ENCODE measurements around the gene CDH24. TPM values are rescaled to one million over a fixed set of nuclear protein-coding genes. Genes with fewer than 3 reads are reported as not detected.

CDH24 gene
- total and polyA plus RNA-seq, 2 donors, result 2.8 to 7.0 TPM

- Histone ChIP-seq H3K27ac (ENCODE audit: low read depth in 1 of 2, low read length in 1 of 2) (no peak overlapping the region), H3K27me3 (ENCODE audit: control insufficient read depth in 2 of 2, insufficient read depth in 1 of 2, low read length in 1 of 2) (peaks cover 0 to 11% of the 10 kb centered on the region in 2 donors), H3K4me1 (ENCODE audit: control insufficient read depth in 2 of 2, insufficient read depth in 2 of 2, low read length in 2 of 2) (peaks cover 4 to 14% of the 10 kb centered on the region in 2 donors), H3K9me3 (ENCODE audit: control insufficient read depth in 2 of 2, insufficient read depth in 1 of 2, low read length in 1 of 2) (peaks cover 0 to 4% of the 10 kb centered on the region in 2 donors), H3K4me3 (ENCODE audit: low read length in 2 of 2) (no peak overlapping the region), H3K36me3 (ENCODE audit: control insufficient read depth in 2 of 2, insufficient read depth in 2 of 2, low read length in 1 of 2) (peaks cover 4 to 29% of the 10 kb centered on the region in 2 donors)
- DNase-seq (ENCODE audit: low read depth in 6 of 9, low spot score in 9 of 9), result no peak
- WGBS, result 94% methylated on average over 5 of the region's 5 CpGs
These were observed 5.9 kb downstream of the CDH24 start for GRCh38 chr14:23051141-23052057.

DNA sequence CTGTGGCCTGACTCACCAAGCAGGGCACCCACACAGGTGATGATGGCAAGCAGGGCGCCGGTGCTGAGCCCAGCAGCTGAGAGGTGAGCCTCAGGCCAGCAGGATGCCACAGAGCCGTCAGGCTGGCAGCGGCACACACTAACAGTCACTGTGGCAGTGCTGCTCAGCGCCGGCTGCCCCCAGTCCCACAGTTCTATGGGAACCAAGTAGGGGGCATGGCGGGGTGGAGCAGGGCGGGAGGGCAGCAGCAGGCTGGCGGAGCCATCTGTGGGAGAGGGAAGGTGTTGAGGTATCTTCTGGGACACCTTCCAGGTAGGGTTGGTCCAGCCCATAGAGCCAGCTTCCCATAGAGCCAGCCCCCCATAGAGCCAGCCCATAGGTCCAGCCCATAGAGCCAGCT lies 8.3 kb downstream of the CDH24 start:
- no peak for DNase-seq (ENCODE audit: low read depth in 6 of 9, low spot score in 9 of 9)
- Histone ChIP-seq H3K4me1 (ENCODE audit: control insufficient read depth in 2 of 2, insufficient read depth in 2 of 2, low read length in 2 of 2) (peaks cover 0 to 5% of the 10 kb centered on the region in 2 donors), H3K27ac (ENCODE audit: low read depth in 1 of 2, low read length in 1 of 2) (no peak overlapping the region), H3K27me3 (ENCODE audit: control insufficient read depth in 2 of 2, insufficient read depth in 1 of 2, low read length in 1 of 2) (peaks cover 0 to 10% of the 10 kb centered on the region in 2 donors), H3K4me3 (ENCODE audit: low read length in 2 of 2) (no peak overlapping the region), H3K9me3 (ENCODE audit: control insufficient read depth in 2 of 2, insufficient read depth in 1 of 2, low read length in 1 of 2) (peaks cover 0 to 4% of the 10 kb centered on the region in 2 donors), H3K36me3 (ENCODE audit: control insufficient read depth in 2 of 2, insufficient read depth in 2 of 2, low read length in 1 of 2) (peaks cover 4 to 21% of the 10 kb centered on the region in 2 donors)
- 97% methylated on average over 9 of the region's 9 CpGs for WGBS

- peaks cover 0 to 4% of the 10 kb centered on the region in 2 donors for H3K9me3 ChIP-seq (ENCODE audit: control insufficient read depth in 2 of 2, insufficient read depth in 1 of 2, low read length in 1 of 2)
- WGBS, result 78% methylated on average over 85 of the region's 85 CpGs
- peak overlapping the region in 1 of 2 donors; percentile 32 for H3K27ac ChIP-seq (ENCODE audit: low read depth in 1 of 2, low read length in 1 of 2)
- peaks cover 0 to 10% of the 10 kb centered on the region in 2 donors for H3K27me3 ChIP-seq (ENCODE audit: control insufficient read depth in 2 of 2, insufficient read depth in 1 of 2, low read length in 1 of 2)
- no peak for DNase-seq (ENCODE audit: low read depth in 6 of 9, low spot score in 9 of 9)
- peaks cover 0 to 5% of the 10 kb centered on the region in 2 donors for H3K4me1 ChIP-seq (ENCODE audit: control insufficient read depth in 2 of 2, insufficient read depth in 2 of 2, low read length in 2 of 2)
- no peak overlapping the region for H3K4me3 ChIP-seq (ENCODE audit: low read length in 2 of 2)
- H3K36me3 ChIP-seq (ENCODE audit: control insufficient read depth in 2 of 2, insufficient read depth in 2 of 2, low read length in 1 of 2), result peaks cover 4 to 14% of the 10 kb centered on the region in 2 donors
These were observed 9.3 kb downstream of the CDH24 start for GRCh38 chr14:23047751-23048693.

- H3K4me3 ChIP-seq (ENCODE audit: low read length in 2 of 2), result no peak overlapping the region
- peaks cover 4 to 13% of the 10 kb centered on the region in 2 donors for H3K36me3 ChIP-seq (ENCODE audit: control insufficient read depth in 2 of 2, insufficient read depth in 2 of 2, low read length in 1 of 2)
- H3K9me3 ChIP-seq (ENCODE audit: control insufficient read depth in 2 of 2, insufficient read depth in 1 of 2, low read length in 1 of 2), result peaks cover 0 to 4% of the 10 kb centered on the region in 2 donors
- WGBS, result 90% methylated on average over 6 of the region's 6 CpGs
- peaks cover 0 to 4% of the 10 kb centered on the region in 2 donors for H3K4me1 ChIP-seq (ENCODE audit: control insufficient read depth in 2 of 2, insufficient read depth in 2 of 2, low read length in 2 of 2)
- peaks cover 0 to 10% of the 10 kb centered on the region in 2 donors for H3K27me3 ChIP-seq (ENCODE audit: control insufficient read depth in 2 of 2, insufficient read depth in 1 of 2, low read length in 1 of 2)
- peak overlapping the region in 1 of 2 donors; percentile 32 for H3K27ac ChIP-seq (ENCODE audit: low read depth in 1 of 2, low read length in 1 of 2)
- DNase-seq (ENCODE audit: low read depth in 6 of 9, low spot score in 9 of 9), result no peak
These were observed 10.2 kb downstream of the CDH24 start for GRCh38 chr14:23047034-23047634.

GRCh38 chr14:23045419-23046357 lies 11.6 kb downstream of the CDH24 start:
- DNase-seq (ENCODE audit: low read depth in 6 of 9, low spot score in 9 of 9), result no peak
- H3K4me1 ChIP-seq (ENCODE audit: control insufficient read depth in 2 of 2, insufficient read depth in 2 of 2, low read length in 2 of 2), result no peaks in the 10 kb centered on the region
- WGBS, result 93% methylated on average over 13 of the region's 13 CpGs
- no peak overlapping the region for H3K27ac ChIP-seq (ENCODE audit: low read depth in 1 of 2, low read length in 1 of 2)
- peak overlapping the region in 1 of 2 donors; percentile 35 for H3K4me3 ChIP-seq (ENCODE audit: low read length in 2 of 2)
- peaks cover 4 to 11% of the 10 kb centered on the region in 2 donors for H3K36me3 ChIP-seq (ENCODE audit: control insufficient read depth in 2 of 2, insufficient read depth in 2 of 2, low read length in 1 of 2)
- peaks cover 0 to 10% of the 10 kb centered on the region in 2 donors for H3K27me3 ChIP-seq (ENCODE audit: control insufficient read depth in 2 of 2, insufficient read depth in 1 of 2, low read length in 1 of 2)
- peaks cover 0 to 4% of the 10 kb centered on the region in 2 donors for H3K9me3 ChIP-seq (ENCODE audit: control insufficient read depth in 2 of 2, insufficient read depth in 1 of 2, low read length in 1 of 2)

- WGBS, result 93% methylated on average over 8 of the region's 8 CpGs
- Histone ChIP-seq H3K4me1 (ENCODE audit: control insufficient read depth in 2 of 2, insufficient read depth in 2 of 2, low read length in 2 of 2) (no peaks in the 10 kb centered on the region), H3K36me3 (ENCODE audit: control insufficient read depth in 2 of 2, insufficient read depth in 2 of 2, low read length in 1 of 2) (peaks cover 4 to 11% of the 10 kb centered on the region in 2 donors), H3K9me3 (ENCODE audit: control insufficient read depth in 2 of 2, insufficient read depth in 1 of 2, low read length in 1 of 2) (peaks cover 0 to 4% of the 10 kb centered on the region in 2 donors), H3K27ac (ENCODE audit: low read depth in 1 of 2, low read length in 1 of 2) (no peak overlapping the region), H3K27me3 (ENCODE audit: control insufficient read depth in 2 of 2, insufficient read depth in 1 of 2, low read length in 1 of 2) (peaks cover 0 to 10% of the 10 kb centered on the region in 2 donors), H3K4me3 (ENCODE audit: low read length in 2 of 2) (peak overlapping the region in 1 of 2 donors; percentile 35)
- DNase-seq (ENCODE audit: low read depth in 6 of 9, low spot score in 9 of 9), result no peak
These were observed 12.5 kb downstream of the CDH24 start for GRCh38 chr14:23044840-23045239.

DNA sequence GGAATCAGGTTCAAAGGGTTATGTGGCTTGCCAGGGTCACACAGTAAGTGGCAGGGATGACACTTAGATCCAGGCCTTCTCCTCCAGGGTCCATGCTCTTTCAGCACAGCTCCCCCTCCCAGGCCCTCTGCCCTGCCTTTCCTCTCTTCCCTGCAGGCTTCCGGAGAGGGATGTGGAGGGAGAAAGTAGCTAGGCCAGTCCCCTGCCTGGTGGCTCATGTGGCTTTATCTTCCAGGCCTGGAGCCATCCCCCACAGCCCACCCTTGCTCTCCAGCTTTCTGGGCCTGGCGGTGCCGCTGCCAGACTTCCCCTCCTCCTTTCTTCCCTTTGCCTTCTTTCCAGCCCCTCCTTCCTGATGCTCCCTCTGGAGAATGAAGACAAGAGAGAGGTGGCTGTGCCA lies 13.6 kb downstream of the CDH24 start:
- Histone ChIP-seq H3K27ac (ENCODE audit: low read depth in 1 of 2, low read length in 1 of 2) (peak overlapping the region in 1 of 2 donors; percentile 55), H3K27me3 (ENCODE audit: control insufficient read depth in 2 of 2, insufficient read depth in 1 of 2, low read length in 1 of 2) (peaks cover 0 to 10% of the 10 kb centered on the region in 2 donors), H3K36me3 (ENCODE audit: control insufficient read depth in 2 of 2, insufficient read depth in 2 of 2, low read length in 1 of 2) (no peaks in the 10 kb centered on the region), H3K4me3 (ENCODE audit: low read length in 2 of 2) (peak overlapping the region in 1 of 2 donors; percentile 35), H3K9me3 (ENCODE audit: control insufficient read depth in 2 of 2, insufficient read depth in 1 of 2, low read length in 1 of 2) (peaks cover 0 to 4% of the 10 kb centered on the region in 2 donors), H3K4me1 (ENCODE audit: control insufficient read depth in 2 of 2, insufficient read depth in 2 of 2, low read length in 2 of 2) (no peaks in the 10 kb centered on the region)
- WGBS, result 98% methylated on average over 3 of the region's 3 CpGs
- DNase-seq (ENCODE audit: low read depth in 6 of 9, low spot score in 9 of 9), result no peak

- 97% methylated on average over 6 of the region's 6 CpGs for WGBS
- Histone ChIP-seq H3K4me1 (ENCODE audit: control insufficient read depth in 2 of 2, insufficient read depth in 2 of 2, low read length in 2 of 2) (no peaks in the 10 kb centered on the region), H3K4me3 (ENCODE audit: low read length in 2 of 2) (peak overlapping the region in 1 of 2 donors; percentile 35), H3K9me3 (ENCODE audit: control insufficient read depth in 2 of 2, insufficient read depth in 1 of 2, low read length in 1 of 2) (peaks cover 0 to under 1% of the 10 kb centered on the region in 2 donors), H3K27me3 (ENCODE audit: control insufficient read depth in 2 of 2, insufficient read depth in 1 of 2, low read length in 1 of 2) (peaks cover 0 to 8% of the 10 kb centered on the region in 2 donors), H3K36me3 (ENCODE audit: control insufficient read depth in 2 of 2, insufficient read depth in 2 of 2, low read length in 1 of 2) (no peaks in the 10 kb centered on the region), H3K27ac (ENCODE audit: low read depth in 1 of 2, low read length in 1 of 2) (peak overlapping the region in 1 of 2 donors; percentile 55)
- no peak for DNase-seq (ENCODE audit: low read depth in 6 of 9, low spot score in 9 of 9)
These were observed 14.2 kb downstream of the CDH24 start for GRCh38 chr14:23043145-23043544.

All from thymus (tissue), 11 donors.